Esophagus squamous epithelium (tissue), 4 donors: ENCODE measurements around the gene TMEM207.

Source experiments
- CTCF ChIP-seq, 6 experiments: fragments of 450-650 bp in 4 of 6; fragments of 200-600 bp in 2 of 6; sonication (generic) in 2 of 6; IDR thresholded peaks; one replicate each; pipeline ENCODE4 v1.5.1; 2016 to 2019; ENCODE audit warnings: antibody characterized with exemption in 6 of 6, mild to moderate bottlenecking in 4 of 6, moderate library complexity in 4 of 6
- POLR2A ChIP-seq, 4 donors: fragments of 450-650 bp; IDR thresholded peaks; one replicate each; pipeline ENCODE4 v1.6.1; 2017; ENCODE audit warnings: antibody characterized with exemption in 4 of 4, mild to moderate bottlenecking in 4 of 4, moderate library complexity in 3 of 4

GRCh38 chr3:190497811-190498210, 48.1 kb upstream of the TMEM207 start:
- TF ChIP-seq CTCF (IDR thresholded peaks at IDR 0.05): no peak
- no peak for TF ChIP-seq POLR2A (IDR thresholded peaks at IDR 0.05)
